Stimulated activated CD8-positive, alpha-beta memory T cell treated with anti-CD3 and anti-CD28 coated beads, Interleukin-15, amount 100 ng/mL, for 4 hours (primary cell): Measurements from ENCODE around the gene CPTP.

ENCODE experiments used
- DNase-seq, 2 donors: peaks; one replicate each; pipeline ENCODE4 v3.0.0-alpha.2; 2020; ENCODE audit warnings: low read depth in 2 of 2

CPTP gene

DNA sequence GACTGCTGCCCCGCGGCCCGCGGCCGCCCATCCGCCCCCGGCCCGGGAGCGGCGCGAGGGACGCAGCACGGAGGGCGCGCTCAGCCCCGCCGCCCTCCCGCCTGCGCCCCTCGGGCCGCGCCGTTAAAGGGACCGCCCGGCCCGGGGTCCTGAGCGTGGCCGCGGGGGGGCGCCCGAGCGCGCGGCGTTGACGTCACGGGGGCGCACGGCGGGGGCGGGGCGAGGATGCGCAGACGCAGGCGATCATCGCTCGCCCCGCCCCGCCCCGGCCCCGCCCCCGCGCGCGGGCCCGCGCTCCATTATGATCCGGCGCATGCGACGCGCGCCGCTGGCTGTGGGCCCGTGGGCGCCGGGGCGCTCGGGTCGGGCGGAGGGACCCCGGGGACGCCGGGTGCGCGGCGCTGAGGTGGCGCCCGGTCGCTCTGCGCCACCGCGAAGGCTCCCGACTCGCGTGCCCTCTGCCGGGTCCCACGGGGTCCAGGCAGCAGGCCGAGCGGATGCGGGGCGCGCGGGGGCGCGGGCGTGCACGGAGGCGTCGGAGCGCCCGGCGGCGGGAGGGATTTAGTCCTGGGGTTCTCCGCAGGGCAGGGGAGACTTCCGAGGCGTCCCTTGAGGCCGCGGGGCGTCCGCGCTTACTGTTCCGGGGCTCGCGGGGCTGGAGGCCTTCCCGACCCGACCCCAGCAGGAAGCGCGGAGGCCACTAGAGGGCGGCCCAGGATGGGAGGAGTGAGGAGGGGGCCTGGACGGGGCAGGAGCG is 24.8 kb downstream of the CPTP start, which contains the start of gene DVL1:
Gene DVL1 (minus strand): TSS at position 163 of the 757 bp plus-strand sequence. CDS start 353 bp downstream, outside the sequence.
- peak; percentile 24 to 45 for DNase-seq

DNA sequence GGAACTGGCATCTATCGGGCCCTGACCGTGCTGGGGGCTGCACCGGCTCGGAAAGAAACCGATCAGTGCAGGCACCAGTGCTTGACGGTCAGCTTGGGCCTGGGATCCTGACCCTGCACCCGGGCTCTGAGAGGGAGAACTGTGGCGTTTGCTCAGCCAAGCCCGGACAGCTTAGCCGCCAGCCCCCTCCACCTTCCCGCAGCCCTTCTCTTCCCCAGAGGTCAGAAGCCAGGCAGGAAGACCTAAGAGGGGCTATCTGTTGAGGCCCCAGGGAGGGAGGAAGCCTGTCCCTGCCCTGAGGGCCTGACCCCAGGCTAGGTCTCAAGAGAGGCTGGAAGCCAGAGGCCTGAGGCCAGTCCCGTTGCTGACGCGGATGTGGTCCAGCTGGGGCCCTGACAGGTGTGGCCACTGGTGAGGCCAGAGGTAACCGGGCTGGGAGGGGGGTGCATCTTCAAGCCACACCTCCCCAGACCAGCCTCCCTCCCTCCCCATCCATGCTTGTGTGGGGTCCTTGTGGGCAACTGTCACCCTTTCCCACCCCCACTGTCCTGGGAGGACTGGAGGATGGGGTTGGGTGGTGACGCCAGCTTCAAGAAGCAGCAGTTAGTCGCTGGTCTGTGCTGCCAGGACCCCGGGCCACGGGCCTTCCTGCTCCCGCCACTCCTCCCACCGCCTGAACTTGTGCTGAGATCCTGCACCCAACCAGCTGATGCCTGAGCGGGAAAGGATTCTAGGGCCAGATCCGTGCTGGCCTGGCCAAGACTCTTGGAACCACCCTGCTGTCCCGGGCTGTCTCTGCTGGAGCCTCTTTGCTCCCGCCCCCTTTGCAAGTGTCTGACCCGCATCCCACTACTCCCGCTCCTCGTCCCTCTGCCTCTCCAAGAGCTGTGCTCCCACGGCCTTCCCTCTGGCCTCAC is 27.2 kb downstream of the CPTP start:
- DNase-seq: no peak

DNA sequence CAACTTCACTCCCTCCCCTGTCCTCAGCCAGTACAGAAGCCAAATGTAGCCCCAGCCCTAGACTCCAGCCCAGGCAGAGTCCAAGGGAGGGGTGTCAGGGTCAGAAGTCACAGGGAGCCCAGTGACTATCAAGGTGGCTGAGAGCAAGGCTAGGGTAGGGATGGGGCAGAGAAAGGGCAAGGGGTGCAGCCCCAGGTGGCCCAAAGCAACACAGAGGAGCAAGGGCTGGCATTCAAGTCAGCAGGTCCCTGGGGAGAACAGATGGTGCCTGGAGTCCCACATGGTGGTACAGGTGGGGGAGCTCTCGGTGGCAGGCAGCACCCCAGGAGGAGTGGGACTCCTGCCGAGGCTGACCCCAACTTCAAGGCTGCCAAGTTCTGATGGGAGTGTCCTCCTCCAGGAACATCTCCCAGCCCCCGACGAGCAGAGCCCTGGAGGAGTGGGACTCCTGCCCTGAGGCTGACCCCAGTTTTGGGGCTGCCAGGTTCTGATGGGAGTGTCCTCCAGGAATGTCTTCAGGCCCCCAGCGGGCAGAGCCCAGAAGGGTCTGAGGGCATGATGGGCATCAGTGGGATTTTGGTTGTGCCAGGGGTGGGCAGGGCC is 28.3 kb downstream of the CPTP start:
- DNase-seq: no peak

DNA sequence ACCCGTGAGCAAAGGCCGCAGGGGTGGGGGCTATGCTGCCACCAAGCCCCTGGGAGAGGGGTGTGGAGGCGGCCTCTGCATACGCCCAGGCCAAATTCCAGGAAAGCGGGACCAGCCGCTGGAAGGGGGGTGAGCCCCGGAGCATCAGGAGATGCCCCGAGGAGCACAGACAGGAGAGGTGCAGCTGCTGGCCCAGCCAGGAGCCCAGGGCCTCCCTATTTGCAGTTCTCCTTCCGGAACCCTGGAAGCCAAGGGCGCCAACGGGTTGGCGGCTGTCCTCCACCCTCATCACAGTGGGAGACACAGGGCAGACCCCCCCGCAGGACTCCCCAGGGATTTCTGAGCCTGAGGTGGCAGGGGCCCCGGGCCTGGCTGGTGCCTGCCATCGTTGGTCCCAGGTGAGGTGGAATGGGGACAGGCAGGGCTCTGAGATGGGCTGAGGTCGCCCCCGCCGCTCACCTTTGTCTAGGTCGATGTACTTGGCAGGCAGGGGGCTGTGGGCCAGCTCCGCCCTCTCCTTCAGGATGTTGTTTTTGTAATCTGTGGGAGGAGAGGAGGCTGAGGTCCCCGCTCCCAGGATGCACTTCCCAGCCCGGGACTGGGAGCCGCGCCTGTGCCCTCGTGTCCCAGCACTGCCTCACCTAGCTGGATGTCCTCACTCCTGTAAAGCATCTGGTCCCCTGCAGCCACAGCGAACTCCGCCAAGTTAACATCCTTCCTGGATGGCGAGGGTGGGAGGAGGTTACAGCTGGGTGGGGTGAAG is 29.0 kb downstream of the CPTP start:
- no peak for DNase-seq

DNA sequence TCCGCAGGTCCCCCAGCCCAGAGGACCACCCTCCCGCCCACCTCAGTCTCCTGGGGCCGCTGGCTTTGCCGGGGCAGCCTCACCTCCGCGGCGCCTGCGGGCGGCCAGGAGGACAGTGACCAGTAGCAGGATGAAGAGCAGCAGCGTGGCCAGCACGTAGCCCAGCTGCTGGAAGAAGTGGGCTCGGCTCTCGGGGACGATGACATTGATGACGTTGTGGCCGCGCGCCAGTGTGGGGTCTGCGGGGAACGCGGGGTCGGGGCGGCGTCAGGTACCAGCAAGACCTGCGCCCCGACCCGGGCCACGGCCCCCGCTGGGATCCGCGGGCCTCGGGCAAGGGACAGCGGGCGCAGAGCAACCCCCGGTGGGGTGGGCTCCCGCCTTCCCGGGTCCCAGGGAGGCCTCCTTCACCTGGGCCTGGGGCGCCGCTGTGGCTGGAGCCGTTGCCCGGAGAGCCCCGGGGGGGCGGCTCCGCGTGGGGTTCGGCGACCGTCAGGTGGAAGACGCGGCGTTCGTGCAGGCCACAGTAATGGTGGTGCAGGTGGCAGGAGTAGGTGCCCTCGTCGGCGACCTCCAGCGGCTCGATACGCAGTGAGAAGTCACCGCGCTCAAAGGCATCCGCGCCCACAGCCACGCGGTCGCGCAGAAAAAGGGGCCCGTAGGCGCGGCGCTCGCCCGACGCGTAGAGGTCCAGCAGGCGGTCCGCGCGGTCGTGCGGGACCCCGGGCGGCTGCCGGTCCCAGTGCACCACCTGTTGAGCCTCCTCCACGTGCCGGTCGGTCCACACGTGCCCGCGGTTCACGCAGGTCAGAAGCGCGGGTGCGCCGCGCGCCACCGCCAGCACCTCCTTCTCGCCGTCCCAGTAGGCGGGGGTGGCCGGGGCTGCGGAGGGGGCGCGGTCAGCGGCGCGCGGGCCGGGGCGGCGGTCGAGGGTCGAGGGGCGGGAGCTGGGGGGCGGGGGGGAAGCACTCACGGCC is 30.0 kb downstream of the CPTP start:
- DNase-seq: no peak

DNA sequence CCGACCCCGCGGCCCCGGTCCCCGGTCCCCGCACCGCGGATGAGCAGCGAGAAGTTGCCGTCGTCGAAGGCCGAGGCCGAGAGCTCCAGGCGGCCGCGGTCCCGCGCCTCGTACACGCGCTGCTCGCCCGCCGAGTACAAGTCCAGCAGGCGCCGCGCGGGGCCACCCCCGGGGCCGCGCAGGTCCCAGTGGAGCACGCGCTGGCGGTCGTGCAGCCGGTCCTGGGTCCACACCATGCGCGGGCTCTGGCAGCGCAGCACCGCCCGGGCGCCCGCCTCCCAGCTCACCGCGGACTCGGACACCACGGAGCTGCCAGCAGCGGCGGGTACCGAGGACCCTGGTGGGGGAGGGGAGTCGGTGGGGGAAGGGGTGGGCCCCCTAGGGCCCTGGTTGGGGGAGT is 30.8 kb downstream of the CPTP start:
- no peak for DNase-seq

DNA sequence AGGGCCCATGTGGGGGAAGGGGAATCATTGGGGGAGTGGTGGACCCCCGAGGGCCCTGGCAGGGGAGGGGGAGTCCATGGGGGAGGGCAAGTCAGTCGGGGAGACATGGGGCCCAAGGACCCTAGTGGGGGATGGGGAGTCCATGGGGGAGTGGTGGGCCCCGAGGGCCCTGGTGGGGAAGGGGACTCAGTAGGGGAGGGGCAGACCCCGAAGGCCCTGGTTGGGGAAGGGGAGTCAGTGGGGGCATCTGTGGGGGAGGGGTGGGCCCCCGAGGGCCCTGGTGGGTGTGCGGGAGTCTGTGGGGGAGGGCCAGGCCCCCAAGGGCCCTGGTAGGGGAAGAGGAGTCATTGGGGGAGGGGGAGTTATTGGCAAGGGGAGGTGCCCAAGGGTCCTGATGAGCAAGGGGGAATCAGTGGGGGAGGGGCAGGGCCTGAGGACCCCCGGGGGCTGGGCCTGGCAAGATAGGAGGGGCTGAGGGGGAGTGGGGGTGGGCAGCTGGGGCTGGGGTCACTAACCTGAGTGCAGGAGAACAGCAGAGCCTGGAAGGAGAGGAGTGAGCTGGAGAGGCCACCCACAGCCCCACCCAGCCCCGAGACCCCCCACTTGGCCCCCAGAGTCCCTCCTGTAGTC is 31.7 kb downstream of the CPTP start:
- no peak for DNase-seq

DNA sequence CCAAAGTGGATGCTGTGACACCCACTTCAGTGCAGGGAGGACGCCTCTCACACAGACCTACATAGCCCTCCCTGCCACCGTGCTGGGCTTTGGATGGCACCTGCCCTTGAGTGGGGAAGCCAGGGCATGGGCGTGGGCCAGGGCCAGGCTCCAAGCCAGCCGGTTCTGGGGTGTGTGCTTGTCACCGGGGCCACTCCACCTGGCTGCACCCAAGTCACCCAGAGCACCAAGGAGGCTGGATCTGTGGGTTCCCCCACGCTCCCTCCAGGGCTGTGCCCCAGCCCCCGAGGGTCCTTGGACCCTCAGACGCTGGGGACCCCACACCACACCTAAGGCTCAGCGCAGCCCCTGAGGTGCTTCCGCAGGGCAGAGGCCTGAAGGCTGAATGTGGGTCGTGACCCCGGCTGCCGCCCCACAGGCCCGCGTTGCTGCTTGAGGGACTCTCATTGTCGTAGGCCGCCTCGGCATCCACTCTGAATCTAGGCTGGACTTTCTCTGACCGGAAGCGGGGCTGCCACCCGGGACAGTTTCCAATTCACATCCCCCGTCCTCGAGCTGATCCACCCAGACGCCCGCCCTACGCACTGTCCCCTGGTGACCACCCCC is 32.3 kb downstream of the CPTP start:
- DNase-seq: no peak

DNA sequence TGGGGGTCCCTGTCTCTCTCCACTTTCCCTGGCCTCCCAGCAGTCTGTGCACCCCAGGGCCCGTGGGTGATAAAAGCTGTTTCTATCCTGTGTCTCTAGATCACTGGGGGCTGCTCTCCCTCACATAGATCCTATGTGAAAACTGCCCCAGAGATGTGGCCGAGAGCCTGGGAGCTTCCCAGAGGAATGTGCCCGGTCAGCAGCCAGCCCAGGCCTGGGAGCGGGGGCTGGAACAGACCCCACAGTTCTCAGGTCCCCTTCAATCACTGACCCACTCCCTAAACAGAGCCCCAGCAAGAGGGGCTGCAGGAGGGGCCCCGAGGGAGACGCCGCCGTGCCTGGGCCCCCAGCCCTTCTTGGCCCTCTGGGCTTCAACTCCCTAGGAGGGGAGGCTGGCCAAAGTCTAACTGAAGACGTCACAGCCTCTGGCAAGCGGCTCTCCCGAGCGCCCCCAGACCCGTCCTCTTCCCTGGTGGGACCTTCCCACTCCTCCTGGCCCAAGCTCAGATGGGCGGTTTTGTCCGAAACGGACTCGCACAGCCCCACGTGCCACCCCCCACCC is 33.4 kb downstream of the CPTP start:
- no peak for DNase-seq

DNA sequence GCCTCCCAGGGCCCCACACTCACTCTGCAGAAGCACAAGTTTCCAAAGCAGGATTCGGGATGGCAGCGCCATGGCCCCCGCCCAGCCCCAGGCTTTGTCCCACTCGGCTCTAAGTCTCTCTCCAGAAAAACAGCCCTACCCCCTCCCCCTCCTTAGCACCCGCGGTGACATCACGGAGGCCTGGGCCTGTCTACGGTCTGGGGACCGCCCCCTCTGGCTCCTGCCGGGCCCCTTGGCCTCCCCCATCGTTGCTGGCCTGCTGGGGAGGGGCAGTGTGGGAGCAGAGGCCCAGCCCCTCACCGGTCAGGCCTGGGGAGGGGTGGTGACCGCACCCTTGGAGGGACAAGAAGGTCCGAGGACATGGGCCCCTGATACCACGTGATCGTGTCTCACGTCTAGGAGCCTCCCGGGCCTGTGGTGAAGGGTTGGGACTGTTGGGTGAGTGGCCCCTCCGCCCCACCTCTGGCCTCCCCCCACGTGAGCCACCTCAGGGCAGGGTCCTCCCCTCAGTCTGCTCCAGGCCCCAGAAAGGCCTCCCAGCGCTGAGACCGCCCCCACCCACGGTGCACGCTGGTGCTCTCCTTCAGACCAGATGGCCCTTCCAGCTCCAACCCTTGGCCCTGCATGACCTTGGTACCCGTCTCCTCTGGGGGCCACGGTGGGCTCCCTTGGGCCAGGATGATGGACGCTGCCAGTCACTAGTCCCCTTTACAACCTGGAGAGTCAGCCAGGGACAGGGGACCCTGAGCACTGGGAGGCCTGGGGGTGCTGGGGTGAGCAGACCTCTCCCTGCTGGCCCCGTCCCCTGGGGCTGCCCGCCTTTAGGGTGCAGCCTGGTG is 34.0 kb downstream of the CPTP start, which contains the start of gene MXRA8:
Gene MXRA8 (minus strand): TSS at position 123 of the 839 bp plus-strand sequence. CDS start 51 bp downstream, at position 72.
- DNase-seq: no peak

DNA sequence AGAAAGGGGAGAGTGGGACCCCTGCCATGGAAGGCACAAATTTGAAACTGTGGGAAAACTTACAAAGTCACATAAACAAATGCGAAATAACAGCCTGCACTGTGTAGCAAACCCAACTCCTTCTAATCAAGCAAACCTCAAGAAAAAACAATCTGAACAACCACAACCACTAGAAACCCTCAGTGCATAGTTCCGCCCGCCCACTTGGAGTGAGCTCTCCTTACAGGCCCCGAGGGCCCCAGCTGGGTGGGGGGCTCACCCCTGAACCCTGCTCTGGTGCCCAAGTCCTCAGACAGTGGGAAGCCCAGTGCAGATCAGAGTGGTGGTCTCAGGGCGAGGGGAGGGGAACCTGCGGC is 34.7 kb downstream of the CPTP start:
- DNase-seq: no peak

DNA sequence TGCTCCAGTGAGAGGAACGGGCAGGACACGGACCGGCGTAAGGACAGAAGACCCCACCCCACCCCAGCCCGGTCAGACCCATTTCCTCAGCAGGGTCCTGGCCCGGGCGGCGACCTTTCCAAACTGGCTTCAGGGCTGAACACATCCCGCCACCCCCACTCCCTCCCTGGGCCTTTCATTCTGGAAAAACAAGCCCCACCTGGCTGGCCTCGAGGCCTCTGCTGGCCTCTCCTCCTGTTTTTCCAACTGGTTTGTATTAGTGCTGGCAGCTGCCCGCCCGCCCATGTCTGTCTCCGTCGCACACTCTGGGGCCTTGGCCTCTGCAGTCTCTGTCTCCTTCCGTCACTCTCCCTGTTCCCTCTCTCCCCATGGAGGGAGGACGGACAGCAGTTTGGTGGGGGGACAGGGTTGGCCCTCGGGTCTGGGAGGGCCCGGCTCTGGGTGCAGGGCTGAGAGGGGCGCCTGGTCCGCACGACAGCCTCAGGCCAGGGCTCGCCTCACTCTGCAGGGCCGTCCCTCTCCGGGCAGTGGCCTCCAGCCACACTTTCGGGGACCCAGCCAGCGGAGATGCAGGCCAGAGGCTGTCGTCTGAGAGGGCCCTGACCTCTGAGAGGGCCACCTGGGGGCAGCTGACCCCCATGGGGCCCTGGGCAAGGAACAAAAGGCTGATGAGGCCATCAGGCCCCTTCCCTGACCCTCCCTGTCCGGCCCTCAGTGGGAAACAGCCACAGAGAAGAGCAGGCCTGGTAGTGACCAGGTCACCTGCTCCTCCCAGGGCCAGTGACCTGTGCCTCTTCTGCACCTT is 35.3 kb downstream of the CPTP start:
- no peak for DNase-seq

DNA sequence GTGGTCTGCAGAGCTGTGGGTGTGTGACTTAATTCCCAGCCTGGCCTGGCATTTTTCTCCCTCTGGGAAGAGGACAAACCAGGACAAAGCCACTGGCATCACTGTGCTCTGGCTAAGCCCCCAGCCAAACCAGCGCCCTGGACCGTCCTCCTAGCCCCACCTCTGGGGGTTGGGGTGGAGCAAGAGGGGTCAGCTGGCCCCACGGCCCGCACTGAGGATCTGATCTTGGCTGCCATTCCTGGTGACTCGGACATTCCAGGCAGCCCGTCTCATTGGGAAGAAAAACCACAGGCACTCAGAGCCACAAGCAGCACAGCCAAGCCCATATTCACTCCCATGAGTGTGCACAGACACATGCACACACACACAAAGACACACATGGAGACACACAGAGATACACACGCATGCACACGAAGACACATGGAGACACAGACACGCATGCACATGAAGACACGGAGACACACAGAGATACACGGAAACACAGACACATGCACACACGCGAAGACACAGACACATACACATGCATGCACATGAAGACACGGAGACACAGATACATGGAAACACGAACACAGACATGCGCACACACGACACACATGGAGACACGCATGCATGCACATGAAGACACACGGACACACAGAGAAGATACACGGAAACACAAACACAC is 36.0 kb downstream of the CPTP start:
- DNase-seq: no peak

DNA sequence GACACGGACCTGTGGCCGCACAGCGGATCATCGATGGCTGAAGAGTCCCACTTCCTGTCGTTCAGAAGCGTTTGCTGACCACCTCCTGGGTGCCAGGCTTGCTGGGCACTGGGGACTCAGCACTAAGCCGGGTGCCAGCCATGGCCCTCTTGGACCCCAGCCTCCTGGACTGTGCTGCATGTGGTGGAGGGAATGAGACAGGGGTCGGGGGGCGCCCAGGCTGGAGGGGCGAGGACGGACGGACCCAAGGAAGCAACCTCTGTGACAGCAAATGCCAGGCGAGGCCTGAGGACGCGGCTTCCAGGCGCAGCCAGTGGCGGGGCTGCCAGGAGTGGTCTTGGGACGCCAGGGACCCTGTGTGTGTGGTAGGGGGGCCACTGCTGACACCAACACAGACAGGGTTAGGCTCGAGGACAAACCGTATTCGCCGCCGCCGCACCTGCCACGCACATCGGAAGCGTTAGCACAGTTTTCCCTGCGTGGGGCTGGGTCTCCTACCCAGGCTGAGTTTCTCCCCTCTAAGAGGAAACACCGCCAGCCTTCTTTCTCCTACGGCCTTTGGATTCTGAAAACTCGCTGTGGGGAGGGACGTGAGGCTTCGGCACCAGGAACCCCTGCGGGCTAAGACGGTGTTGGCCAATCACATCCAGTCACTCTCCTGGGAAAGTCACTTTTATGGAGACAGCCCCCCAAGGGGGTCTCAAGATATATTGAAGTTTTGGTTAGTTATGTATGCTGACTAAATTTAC is 36.8 kb downstream of the CPTP start:
- DNase-seq: no peak

DNA sequence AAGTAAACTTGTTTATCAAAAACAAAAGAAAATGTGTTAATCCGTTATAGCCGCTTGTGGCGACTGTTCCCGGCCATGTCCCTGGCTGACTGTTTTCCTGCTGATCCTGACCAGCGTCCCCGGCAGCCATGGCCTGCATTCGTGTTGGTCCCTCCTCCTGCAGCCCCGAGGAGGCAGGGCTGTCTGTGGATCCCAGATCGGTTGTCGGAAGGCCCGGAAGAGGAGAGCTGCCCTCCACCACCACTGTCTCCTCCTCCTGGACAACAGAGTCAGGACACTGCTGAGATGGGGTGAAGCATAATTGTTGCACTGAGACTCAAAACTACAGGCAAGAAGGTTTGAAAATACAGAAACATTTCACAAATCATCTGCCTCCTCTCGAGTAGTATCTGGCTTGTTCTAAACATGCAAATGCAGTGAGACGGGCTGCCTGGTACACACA is 37.4 kb downstream of the CPTP start:
- DNase-seq: no peak

DNA sequence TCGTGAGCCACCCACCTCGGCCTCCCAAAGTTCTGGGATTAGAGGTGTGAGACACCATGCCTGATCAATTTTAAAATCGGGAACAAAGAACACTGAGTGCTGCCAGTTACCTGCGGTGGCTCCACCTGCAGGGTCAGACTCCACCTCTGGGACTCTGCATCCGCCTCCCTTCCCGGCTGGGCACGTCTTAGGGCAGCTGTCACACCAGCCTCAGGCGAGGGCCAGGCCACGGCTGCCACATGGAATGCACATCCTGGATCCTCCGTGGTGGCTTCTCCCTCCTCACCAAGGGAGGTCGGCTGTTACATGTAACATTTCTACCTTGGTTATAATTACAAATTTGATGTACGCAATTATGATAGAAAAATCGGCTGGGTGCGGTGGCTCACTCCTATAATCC is 39.7 kb downstream of the CPTP start:
- no peak for DNase-seq
